OCI-LY1 (cell line): ENCODE data around the gene IGF2BP1.

ENCODE experiments used
- H2AFZ ChIP-seq: fragments of 200-600 bp; sonication (generic), shearing (Covaris generic); 2 replicates; pipeline ENCODE4 v1.6.0; 2014; ENCODE audit warnings: antibody characterized with exemption, mild to moderate bottlenecking, low read length
- H3F3A ChIP-seq: fragments of 200-600 bp; sonication (generic), shearing (Covaris generic); 2 replicates; pipeline ENCODE4 v1.6.0; 2014; ENCODE audit warnings: mild to moderate bottlenecking, antibody characterized with exemption, low read length, moderate library complexity; ENCODE audit not compliant: insufficient read depth
- H3K27ac ChIP-seq: fragments of 200-600 bp; sonication (generic); 2 replicates; pipeline ENCODE4 v1.5.1; 2014; ENCODE audit warnings: low read length, mixed run types, mild to moderate bottlenecking, low read depth; ENCODE audit not compliant: poor library complexity, severe bottlenecking
- H3K27me3 ChIP-seq: fragments of 200-600 bp; sonication (generic); 2 replicates; pipeline ENCODE4 v1.6.0; 2014; ENCODE audit warnings: antibody characterized with exemption, mild to moderate bottlenecking, low read length, moderate library complexity; ENCODE audit not compliant: insufficient read depth
- H3K36me3 ChIP-seq: fragments of 200-600 bp; sonication (generic); 2 replicates; pipeline ENCODE4 v1.6.1; 2014; ENCODE audit warnings: mild to moderate bottlenecking, antibody characterized with exemption, low read length, moderate library complexity, mixed read lengths; ENCODE audit not compliant: insufficient read depth
- H3K4me1 ChIP-seq: fragments of 200-600 bp; sonication (generic); 2 replicates; pipeline ENCODE4 v1.5.1; 2014; ENCODE audit warnings: mild to moderate bottlenecking, low read length, moderate library complexity; ENCODE audit not compliant: insufficient read depth, severe bottlenecking
- H3K4me2 ChIP-seq: fragments of 200-600 bp; sonication (generic), shearing (Covaris generic); 2 replicates; pipeline ENCODE4 v1.6.1; 2014; ENCODE audit warnings: low read length
- H3K4me3 ChIP-seq: fragments of 200-600 bp; sonication (generic); 2 replicates; pipeline ENCODE4 v1.5.1; 2014; ENCODE audit warnings: low read length, low read depth, mild to moderate bottlenecking, mixed read lengths; ENCODE audit not compliant: poor library complexity, severe bottlenecking
- H3K79me2 ChIP-seq: fragments of 200-600 bp; shearing (Covaris generic); 2 replicates; pipeline ENCODE4 v1.6.1; 2016; ENCODE audit warnings: mixed run types, low read length, mixed read lengths; ENCODE audit not compliant: insufficient read depth
- H3K9ac ChIP-seq: fragments of 200-600 bp; sonication (generic), shearing (Covaris generic); 2 replicates; pipeline ENCODE4 v1.6.1; 2014; ENCODE audit warnings: mild to moderate bottlenecking, low read length, mixed read lengths
- H3K9me2 ChIP-seq: fragments of 200-600 bp; sonication (generic), shearing (Covaris generic); 2 replicates; pipeline ENCODE4 v1.6.1; 2014; ENCODE audit warnings: low read depth, mild to moderate bottlenecking, low read length, mixed read lengths
- H3K9me3 ChIP-seq: fragments of 200-600 bp; shearing (Covaris generic); 2 replicates; pipeline ENCODE4 v1.6.1; 2014; ENCODE audit warnings: low read length, mixed read lengths
- H4K20me1 ChIP-seq: fragments of 200-600 bp; sonication (generic), shearing (Covaris generic); 2 replicates; pipeline ENCODE4 v1.6.0; 2016; ENCODE audit warnings: mild to moderate bottlenecking, low read length; ENCODE audit not compliant: insufficient read depth
- EZH2 ChIP-seq: fragments of 200-600 bp; sonication (generic), shearing (Covaris generic); IDR thresholded peaks from 2 replicates; pipeline ENCODE4 v1.8.0; 2017; ENCODE audit warnings: borderline replicate concordance, mixed run types, mild to moderate bottlenecking, antibody characterized with exemption, low read length, moderate library complexity, mixed read lengths
- TF ChIP-seq, protein P1 (sequence below): fragments of 200-600 bp; sonication (generic), shearing (Covaris generic); IDR thresholded peaks from 2 replicates; pipeline ENCODE4 v1.5.1; 2017; ENCODE audit warnings: mild to moderate bottlenecking, antibody characterized with exemption, low read length, moderate library complexity, mixed read lengths

IGF2BP1 gene

GRCh38 chr17:49085565-49086315 lies 88.6 kb downstream of the IGF2BP1 start:
- H4K20me1 ChIP-seq, result no peaks in the 10 kb centered on the region
- no peaks in the 10 kb centered on the region for H3K9me2 ChIP-seq
- H3K4me3 ChIP-seq, result no peak overlapping the region
- H3K4me2 ChIP-seq, result no peak overlapping the region
- no peak for TF ChIP-seq EZH2
- TF ChIP-seq, protein P1, sequence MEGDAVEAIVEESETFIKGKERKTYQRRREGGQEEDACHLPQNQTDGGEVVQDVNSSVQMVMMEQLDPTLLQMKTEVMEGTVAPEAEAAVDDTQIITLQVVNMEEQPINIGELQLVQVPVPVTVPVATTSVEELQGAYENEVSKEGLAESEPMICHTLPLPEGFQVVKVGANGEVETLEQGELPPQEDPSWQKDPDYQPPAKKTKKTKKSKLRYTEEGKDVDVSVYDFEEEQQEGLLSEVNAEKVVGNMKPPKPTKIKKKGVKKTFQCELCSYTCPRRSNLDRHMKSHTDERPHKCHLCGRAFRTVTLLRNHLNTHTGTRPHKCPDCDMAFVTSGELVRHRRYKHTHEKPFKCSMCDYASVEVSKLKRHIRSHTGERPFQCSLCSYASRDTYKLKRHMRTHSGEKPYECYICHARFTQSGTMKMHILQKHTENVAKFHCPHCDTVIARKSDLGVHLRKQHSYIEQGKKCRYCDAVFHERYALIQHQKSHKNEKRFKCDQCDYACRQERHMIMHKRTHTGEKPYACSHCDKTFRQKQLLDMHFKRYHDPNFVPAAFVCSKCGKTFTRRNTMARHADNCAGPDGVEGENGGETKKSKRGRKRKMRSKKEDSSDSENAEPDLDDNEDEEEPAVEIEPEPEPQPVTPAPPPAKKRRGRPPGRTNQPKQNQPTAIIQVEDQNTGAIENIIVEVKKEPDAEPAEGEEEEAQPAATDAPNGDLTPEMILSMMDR, result no peak
- no peak overlapping the region for H3K9ac ChIP-seq
- no peak overlapping the region for H2AFZ ChIP-seq
- no peaks in the 10 kb centered on the region for H3K27me3 ChIP-seq
- no peak overlapping the region for H3K27ac ChIP-seq
- H3K9me3 ChIP-seq, result no peaks in the 10 kb centered on the region
- H3K79me2 ChIP-seq, result no peaks in the 10 kb centered on the region
- H3K4me1 ChIP-seq, result no peaks in the 10 kb centered on the region
- H3F3A ChIP-seq, result no peaks in the 10 kb centered on the region
- H3K36me3 ChIP-seq, result no peaks in the 10 kb centered on the region

GRCh38 chr17:49086316-49086605 lies 89.1 kb downstream of the IGF2BP1 start:
- Histone ChIP-seq H3F3A (no peaks in the 10 kb centered on the region), H3K27me3 (no peaks in the 10 kb centered on the region), H3K27ac (no peak overlapping the region), H3K4me2 (no peak overlapping the region), H2AFZ (no peak overlapping the region), H3K4me3 (no peak overlapping the region), H3K9me2 (no peaks in the 10 kb centered on the region), H3K9ac (no peak overlapping the region), H3K9me3 (no peaks in the 10 kb centered on the region), H4K20me1 (no peaks in the 10 kb centered on the region), H3K79me2 (no peaks in the 10 kb centered on the region), H3K36me3 (no peaks in the 10 kb centered on the region), H3K4me1 (no peaks in the 10 kb centered on the region)
- TF ChIP-seq, protein P1, result no peak
- TF ChIP-seq EZH2, result no peak

- TF ChIP-seq, protein P1, result no peak
- no peak for TF ChIP-seq EZH2
- no peak overlapping the region for H3K27ac ChIP-seq
- H2AFZ ChIP-seq, result no peak overlapping the region
- H3K79me2 ChIP-seq, result no peaks in the 10 kb centered on the region
- no peaks in the 10 kb centered on the region for H4K20me1 ChIP-seq
- no peaks in the 10 kb centered on the region for H3K27me3 ChIP-seq
- H3K4me3 ChIP-seq, result no peak overlapping the region
- H3K9me2 ChIP-seq, result no peaks in the 10 kb centered on the region
- H3F3A ChIP-seq, result no peaks in the 10 kb centered on the region
- H3K36me3 ChIP-seq, result no peaks in the 10 kb centered on the region
- no peak overlapping the region for H3K4me2 ChIP-seq
- no peaks in the 10 kb centered on the region for H3K9me3 ChIP-seq
- no peak overlapping the region for H3K9ac ChIP-seq
- H3K4me1 ChIP-seq, result no peaks in the 10 kb centered on the region
These were observed 89.5 kb downstream of the IGF2BP1 start for GRCh38 chr17:49086649-49087048.
